HepG2 (cell line): ENCODE data around the gene HLA-DQA1. TPM values are rescaled to one million over a fixed set of nuclear protein-coding genes. Genes with fewer than 3 reads are reported as not detected.

Source experiments
- ATAC-seq: fragments of 200-7000 bp; cut with Tn5 transposase; 3 replicates; pipeline ENCODE4 v1.9.1; 2020; ENCODE audit warnings: mild to moderate bottlenecking, moderate library complexity
- BruUV-seq: library from RNA; stranded (reverse); fragments of 400-500 nt; replicated peaks from 2 replicates; lab custom pipeline; 2021; lab: Mats Ljungman, UMichigan
- CTCF ChIA-PET: fragments of 300-600 bp; formaldehyde crosslinking; extraction: SDS; loops from one replicate; lab custom pipeline; 2021; ENCODE audit warnings: low total read pairs, inconsistent platforms, low intra/inter-chr PET ratio; lab: Yijun Ruan, JAX
- POLR2A ChIA-PET: fragments of 350-600 bp; sonication (Branson Sonifier 250); formaldehyde crosslinking; loops from one replicate; lab custom pipeline; 2020; ENCODE audit warnings: antibody characterized with exemption, inconsistent platforms; lab: Yijun Ruan, JAX
- DNase-seq: peaks from one replicate; pipeline ENCODE4 v3.0.0-alpha.2; 2015; ENCODE audit warnings: low spot score
- FAIRE-seq: peaks from 3 replicates; lab custom pipeline; 2011; peaks lifted over from hg19 to GRCh38; lab: Jason Lieb, UNC
- H2AFZ ChIP-seq: one replicate; pipeline ENCODE4 v1.6.1; 2011; ENCODE audit warnings: low read length, inconsistent platforms
- H3K27ac ChIP-seq: fragments of 300-600 bp; 3 replicates; pipeline ENCODE4 v1.8.0; 2011; ENCODE audit warnings: mixed run types, mild to moderate bottlenecking, mixed read lengths, low read length, inconsistent platforms; ENCODE audit not compliant: insufficient read depth; ENCODE audit errors: extremely low read length
- H3K27me3 ChIP-seq, 2 experiments: fragments of 200-600 bp in 1 of 2; 2 replicates in 1 of 2; 3 replicates in 1 of 2; pipeline versions ENCODE4 v1.6.0 to v1.8.0; 2011; ENCODE audit warnings: low read length in 2 of 2, mild to moderate bottlenecking in 2 of 2, moderate library complexity in 2 of 2, inconsistent platforms in 1 of 2; ENCODE audit not compliant: insufficient read depth in 2 of 2, control insufficient read depth in 1 of 2
- H3K36me3 ChIP-seq, 2 experiments: fragments of 200-600 bp in 1 of 2; replicated peaks in 1 of 2; 2 replicates in 1 of 2; 3 replicates in 1 of 2; pipeline versions ENCODE4 v1.5.1 to v1.8.0; 2011; ENCODE audit warnings: low read length in 2 of 2, inconsistent platforms in 1 of 2; ENCODE audit not compliant: insufficient read depth in 2 of 2, control insufficient read depth in 1 of 2
- H3K4me1 ChIP-seq: 2 replicates; pipeline ENCODE4 v1.5.1; 2012; ENCODE audit warnings: low read length, inconsistent platforms; ENCODE audit not compliant: insufficient read depth
- H3K4me2 ChIP-seq: 2 replicates; pipeline ENCODE4 v1.6.0; 2011; ENCODE audit warnings: low read depth, low read length, inconsistent platforms
- H3K4me3 ChIP-seq, 3 experiments: fragments of 200-600 bp in 1 of 3; sonication (generic), shearing (Covaris generic) in 1 of 3; replicated peaks in 1 of 3; 2 replicates each; pipeline ENCODE4 v1.5.1; 2011 to 2016; ENCODE audit warnings: low read length in 3 of 3, inconsistent platforms in 2 of 3, low read depth in 2 of 3, mild to moderate bottlenecking in 2 of 3, control low read depth in 1 of 3, mixed read lengths in 1 of 3; ENCODE audit not compliant: insufficient read depth in 1 of 3
- H3K79me2 ChIP-seq: one replicate; pipeline ENCODE4 v1.6.1; 2011; ENCODE audit warnings: low read length, inconsistent platforms; ENCODE audit not compliant: insufficient read depth
- H3K9ac ChIP-seq: 2 replicates; pipeline ENCODE4 v1.6.0; 2011; ENCODE audit warnings: mild to moderate bottlenecking, low read depth, low read length, inconsistent platforms; ENCODE audit not compliant: insufficient read depth
- H3K9me3 ChIP-seq: 2 replicates; pipeline ENCODE4 v1.5.1; 2012; ENCODE audit warnings: mild to moderate bottlenecking, low read length
- H4K20me1 ChIP-seq: 2 replicates; pipeline ENCODE4 v1.6.0; 2011; ENCODE audit warnings: inconsistent platforms, mild to moderate bottlenecking, low read length, moderate library complexity; ENCODE audit not compliant: insufficient read depth
- CCAR2 ChIP-seq: fragments of 200-400 bp; formaldehyde crosslinking; optimal IDR thresholded peaks from 2 replicates; pipeline ENCODE3; 2018; ENCODE audit warnings: low read depth, mild to moderate bottlenecking, low read length, moderate library complexity
- HNRNPL ChIP-seq: fragments of 200-400 bp; formaldehyde crosslinking; IDR thresholded peaks from 2 replicates; pipeline ENCODE4 v1.6.1; 2017; ENCODE audit warnings: mild to moderate bottlenecking, low read depth, low read length
- JUND ChIP-seq: sonication (generic); formaldehyde crosslinking; IDR thresholded peaks from 2 replicates; pipeline ENCODE4 v1.8.0; 2022; ENCODE audit warnings: mild to moderate bottlenecking, missing genetic modification reagents
- SSRP1 ChIP-seq: IDR thresholded peaks from 2 replicates; pipeline ENCODE4 v1.6.1; 2016; ENCODE audit warnings: control low read depth
- WGBS: methylation state at CpG from one replicate; pipeline ENCODE4 v1.1.6; 2017; ENCODE audit warnings: low lambda C conversion rate; 5-methylcytosine and 5-hydroxymethylcytosine counted together
- in situ Hi-C: cut with HindIII; loops from 2 replicates; pipeline ENCODE4 v1.10.0; 2017; ENCODE audit warnings: low pct_unique_long_range_greater_than_20kb; ENCODE audit not compliant: extremely low pct_ligation_motif_present
- intact Hi-C: fragments of 100-400 bp; cut with micrococcal nuclease; formaldehyde crosslinking; loops from one replicate; pipeline ENCODE4 v1.10.0; 2022; ENCODE audit not compliant: unreplicated experiment
- polyA plus RNA-seq, 8 experiments: library from polyadenylated mRNA; depleted of rRNA in 3 of 8; stranded (reverse) in 7 of 8; unstranded in 1 of 8; fragments of >200 nt; fragmentation: Illumina TruSeq in 4 of 8; extraction: Trizol in 4 of 8; gene quantifications; 2 replicates each; pipeline versions ENCODE4 v1.2.1 to v1.2.3, GENCODE V29; 2011 to 2016; ENCODE audit warnings: low read depth in 4 of 8, missing spikeins in 1 of 8, mixed read lengths in 1 of 8; ENCODE audit not compliant: insufficient read depth in 1 of 8
- total RNA-seq, 5 experiments: library from RNA; depleted of rRNA; stranded (reverse); fragments of >200 nt; fragmentation: Illumina TruSeq; extraction: Trizol; gene quantifications; 2 replicates each; pipeline ENCODE4 v1.2.3, GENCODE V29; 2016; ENCODE audit warnings: low read depth in 1 of 5
- TF ChIP-seq, protein P1 (sequence below): sonication (generic); formaldehyde crosslinking; IDR thresholded peaks from 2 replicates; pipeline ENCODE4 v1.4.0; 2020; ENCODE audit warnings: missing genetic modification reagents
- TF ChIP-seq, protein P2 (sequence below): sonication (generic); formaldehyde crosslinking; IDR thresholded peaks from 2 replicates; pipeline ENCODE4 v1.5.0; 2020; ENCODE audit warnings: mild to moderate bottlenecking, missing genetic modification reagents
- TF ChIP-seq, protein P3 (sequence below): sonication (generic); formaldehyde crosslinking; IDR thresholded peaks from 2 replicates; pipeline ENCODE4 v1.5.0; 2020; ENCODE audit warnings: mild to moderate bottlenecking, missing genetic modification reagents

Gene HLA-DQA1
- total and polyA plus RNA-seq, 2 of the 13 experiments (the other 11 are each of a cell fraction or from before 2014, with no cell fraction given), result not detected

DNA sequence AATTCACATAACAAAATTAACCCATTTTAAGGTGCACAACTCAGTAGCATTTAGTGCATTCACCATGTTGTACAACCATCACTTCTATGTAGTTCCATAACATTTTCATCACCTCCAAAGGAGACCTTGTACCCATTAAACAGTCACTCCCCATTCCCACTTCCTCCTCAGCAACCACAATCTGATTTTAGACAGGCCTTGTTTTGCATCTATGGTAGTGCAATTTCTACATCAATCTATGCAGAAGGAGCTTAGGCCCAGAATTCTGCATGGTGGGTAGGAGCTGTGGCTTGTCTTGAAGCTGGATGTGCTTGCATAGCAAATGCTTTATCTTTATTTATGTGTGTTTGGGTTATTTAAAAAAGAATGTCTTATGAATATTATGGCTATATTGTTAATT lies 13.5 kb upstream of the HLA-DQA1 start (continued):
- TF ChIP-seq, protein P1, sequence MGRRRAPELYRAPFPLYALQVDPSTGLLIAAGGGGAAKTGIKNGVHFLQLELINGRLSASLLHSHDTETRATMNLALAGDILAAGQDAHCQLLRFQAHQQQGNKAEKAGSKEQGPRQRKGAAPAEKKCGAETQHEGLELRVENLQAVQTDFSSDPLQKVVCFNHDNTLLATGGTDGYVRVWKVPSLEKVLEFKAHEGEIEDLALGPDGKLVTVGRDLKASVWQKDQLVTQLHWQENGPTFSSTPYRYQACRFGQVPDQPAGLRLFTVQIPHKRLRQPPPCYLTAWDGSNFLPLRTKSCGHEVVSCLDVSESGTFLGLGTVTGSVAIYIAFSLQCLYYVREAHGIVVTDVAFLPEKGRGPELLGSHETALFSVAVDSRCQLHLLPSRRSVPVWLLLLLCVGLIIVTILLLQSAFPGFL (CRISPR knock-in tag), result no peak
- TF ChIP-seq, all 625 proteins: peak for 0

DNA sequence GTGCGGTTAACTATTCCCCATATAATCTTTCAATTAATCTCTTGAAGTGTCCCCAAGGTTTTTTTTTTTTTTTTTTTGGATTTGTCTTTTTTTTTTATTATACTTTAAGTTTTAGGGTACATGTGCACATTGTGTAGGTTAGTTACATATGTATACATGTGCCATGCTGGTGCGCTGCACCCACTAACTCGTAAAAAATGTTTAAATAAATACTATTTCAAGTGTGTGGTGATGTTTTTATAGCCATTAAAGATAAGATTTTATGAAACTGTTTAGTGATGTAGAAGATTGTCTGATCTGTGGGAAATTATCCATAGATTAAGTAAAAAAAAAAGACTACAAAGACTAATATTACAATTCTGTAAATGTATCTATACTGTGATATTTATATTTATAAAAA lies 12.6 kb upstream of the HLA-DQA1 start:
- Histone ChIP-seq H3K9me3 (no peaks in the 10 kb centered on the region), H3K79me2 (no peaks in the 10 kb centered on the region), H3K27me3 (no peaks in the 10 kb centered on the region; a peak in 1 of 5 replicates), H3K4me3 (no peak overlapping the region), H3K4me1 (no peaks in the 10 kb centered on the region), H2AFZ (no peak overlapping the region), H3K4me2 (no peak overlapping the region), H4K20me1 (no peaks in the 10 kb centered on the region), H3K27ac (no peak overlapping the region), H3K9ac (no peak overlapping the region), H3K36me3 (no peaks in the 10 kb centered on the region)
- TF ChIP-seq SSRP1 (CRISPR knock-in tag), result no peak
- TF ChIP-seq CCAR2, result no peak
- TF ChIP-seq, protein P2, sequence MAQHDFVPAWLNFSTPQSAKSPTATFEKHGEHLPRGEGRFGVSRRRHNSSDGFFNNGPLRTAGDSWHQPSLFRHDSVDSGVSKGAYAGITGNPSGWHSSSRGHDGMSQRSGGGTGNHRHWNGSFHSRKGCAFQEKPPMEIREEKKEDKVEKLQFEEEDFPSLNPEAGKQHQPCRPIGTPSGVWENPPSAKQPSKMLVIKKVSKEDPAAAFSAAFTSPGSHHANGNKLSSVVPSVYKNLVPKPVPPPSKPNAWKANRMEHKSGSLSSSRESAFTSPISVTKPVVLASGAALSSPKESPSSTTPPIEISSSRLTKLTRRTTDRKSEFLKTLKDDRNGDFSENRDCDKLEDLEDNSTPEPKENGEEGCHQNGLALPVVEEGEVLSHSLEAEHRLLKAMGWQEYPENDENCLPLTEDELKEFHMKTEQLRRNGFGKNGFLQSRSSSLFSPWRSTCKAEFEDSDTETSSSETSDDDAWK (CRISPR knock-in tag), result no peak
- TF ChIP-seq JUND, result no peak
- TF ChIP-seq, protein P3, sequence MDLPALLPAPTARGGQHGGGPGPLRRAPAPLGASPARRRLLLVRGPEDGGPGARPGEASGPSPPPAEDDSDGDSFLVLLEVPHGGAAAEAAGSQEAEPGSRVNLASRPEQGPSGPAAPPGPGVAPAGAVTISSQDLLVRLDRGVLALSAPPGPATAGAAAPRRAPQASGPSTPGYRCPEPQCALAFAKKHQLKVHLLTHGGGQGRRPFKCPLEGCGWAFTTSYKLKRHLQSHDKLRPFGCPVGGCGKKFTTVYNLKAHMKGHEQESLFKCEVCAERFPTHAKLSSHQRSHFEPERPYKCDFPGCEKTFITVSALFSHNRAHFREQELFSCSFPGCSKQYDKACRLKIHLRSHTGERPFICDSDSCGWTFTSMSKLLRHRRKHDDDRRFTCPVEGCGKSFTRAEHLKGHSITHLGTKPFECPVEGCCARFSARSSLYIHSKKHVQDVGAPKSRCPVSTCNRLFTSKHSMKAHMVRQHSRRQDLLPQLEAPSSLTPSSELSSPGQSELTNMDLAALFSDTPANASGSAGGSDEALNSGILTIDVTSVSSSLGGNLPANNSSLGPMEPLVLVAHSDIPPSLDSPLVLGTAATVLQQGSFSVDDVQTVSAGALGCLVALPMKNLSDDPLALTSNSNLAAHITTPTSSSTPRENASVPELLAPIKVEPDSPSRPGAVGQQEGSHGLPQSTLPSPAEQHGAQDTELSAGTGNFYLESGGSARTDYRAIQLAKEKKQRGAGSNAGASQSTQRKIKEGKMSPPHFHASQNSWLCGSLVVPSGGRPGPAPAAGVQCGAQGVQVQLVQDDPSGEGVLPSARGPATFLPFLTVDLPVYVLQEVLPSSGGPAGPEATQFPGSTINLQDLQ (CRISPR knock-in tag), result no peak
- no peak for TF ChIP-seq HNRNPL
- intact Hi-C loops (no loop called here), in situ Hi-C loops (no loop called here)
- WGBS, result 0% methylated on average over 2 of the region's 3 CpGs
- FAIRE-seq (no peak), DNase-seq (no peak), ATAC-seq (no peak)
- POLR2A ChIA-PET, result no interaction called here
- no TSS peak for BruUV-seq
- CTCF ChIA-PET, result no interaction called here
